A172 (cell line): Measurements from ENCODE around the gene TNFAIP2. TPM values are rescaled to one million over a fixed set of nuclear protein-coding genes. Genes with fewer than 3 reads are reported as not detected.
A peak's percentile ranks its signal among the peaks of the same experiment; 100 is the strongest.

Experiments used
- DNase-seq: peaks from one replicate; pipeline ENCODE4 v3.0.0-alpha.2; 2015; ENCODE audit warnings: low spot score
- total RNA-seq: library from RNA; depleted of rRNA; stranded (reverse); fragments of >200 nt; shearing (Covaris generic); gene quantifications from 2 replicates; pipeline ENCODE4 v1.2.3, GENCODE V29; 2014; rRNA removed

Gene TNFAIP2
- 207 and 346 TPM in 2 replicates for total RNA-seq

DNA sequence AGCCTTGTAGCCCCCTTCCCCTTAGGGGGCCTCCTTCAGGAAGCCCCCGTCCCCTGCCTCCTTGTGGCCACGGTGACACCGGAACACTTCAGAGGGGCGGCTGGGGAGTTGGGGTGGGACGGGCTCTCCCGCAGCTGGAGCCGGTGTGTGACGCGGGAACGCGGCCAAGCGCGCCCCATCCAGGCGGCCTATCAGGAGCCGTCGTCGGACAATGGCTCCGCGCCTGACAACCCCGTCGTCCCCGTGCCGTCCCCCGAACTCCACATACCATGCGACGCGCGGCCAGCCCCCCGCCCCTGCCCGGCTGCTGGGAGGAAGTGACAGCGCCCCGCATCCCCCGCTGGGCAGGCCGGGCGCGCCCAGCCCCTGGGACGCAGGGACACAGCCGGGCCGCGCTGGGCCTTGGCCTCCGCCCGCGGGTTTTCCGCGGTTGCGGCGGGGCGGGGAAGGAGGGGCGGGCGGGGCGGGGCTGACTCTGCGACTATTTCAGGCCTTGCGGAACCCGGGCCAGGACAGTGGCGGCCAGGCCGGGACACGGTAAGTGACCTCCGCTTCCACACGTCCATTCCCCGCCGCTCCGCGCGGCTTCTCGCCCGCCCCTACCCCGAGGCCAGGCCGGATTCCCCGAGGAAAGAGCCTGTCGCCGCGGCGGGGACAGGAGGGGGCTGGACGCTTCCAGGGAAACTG, at the start of gene TNFAIP2:
TSS of gene TNFAIP2 (plus strand) at position 515 of the 687 bp plus-strand sequence. CDS start 2,997 bp downstream, outside the sequence.
- no peak for DNase-seq

GRCh38 chr14:103073876-103074728, 49.2 kb upstream of the TNFAIP2 start:
- DNase-seq: no peak

DNA sequence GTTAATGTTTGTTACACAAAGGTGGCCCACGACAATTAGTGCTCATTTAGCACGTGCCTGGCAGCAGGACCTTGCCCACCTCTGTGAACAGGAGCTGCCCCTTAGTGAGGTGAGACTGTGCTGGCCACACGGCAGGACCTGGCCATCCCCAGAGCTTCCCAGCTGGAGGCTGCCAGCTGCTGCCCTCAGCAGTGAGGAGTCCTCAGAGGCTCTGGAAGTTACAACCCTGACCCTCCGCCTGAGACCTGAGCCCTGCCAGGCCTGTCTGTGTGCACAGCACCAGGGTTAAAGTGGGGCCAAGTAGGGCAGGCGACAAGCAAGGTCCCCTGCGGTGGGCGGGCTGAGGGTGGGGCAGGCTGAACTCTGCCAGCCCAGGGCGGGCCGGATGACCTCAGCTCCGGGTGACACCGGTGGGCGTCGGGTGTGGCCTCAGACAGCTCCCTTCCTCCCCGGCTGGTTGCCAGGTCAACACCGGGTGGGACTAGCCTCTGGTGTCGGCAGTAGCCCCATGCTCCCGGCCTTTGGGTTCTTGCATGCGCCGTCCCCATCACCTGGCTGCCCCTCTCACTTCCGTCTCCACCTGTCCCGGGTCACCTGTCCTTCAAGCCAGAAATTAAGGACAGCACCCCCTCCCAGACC, 48.4 kb upstream of the TNFAIP2 start:
- peak; percentile 32 for DNase-seq

DNA sequence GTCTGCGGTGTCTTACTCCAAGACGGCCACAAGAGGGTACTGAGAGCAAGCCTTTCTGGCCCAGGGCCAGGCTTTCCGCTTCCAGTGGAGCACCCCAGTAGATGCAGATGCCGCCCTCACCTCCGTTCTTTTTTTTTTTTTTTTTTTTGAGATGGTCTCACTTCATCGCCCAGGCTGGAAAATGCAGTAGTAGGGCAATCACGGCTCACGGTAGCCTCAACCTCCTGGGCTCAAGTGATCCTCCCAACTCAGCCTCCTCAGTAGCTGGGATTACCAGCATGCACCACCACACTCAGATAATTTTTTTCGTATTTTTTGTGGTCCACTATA, 44.9 kb upstream of the TNFAIP2 start:
- DNase-seq: peak; percentile 73

GRCh38 chr14:103078860-103079587, 44.2 kb upstream of the TNFAIP2 start:
- no peak for DNase-seq

- DNase-seq: no peak
Observed at GRCh38 chr14:103081951-103082350, 41.3 kb upstream of the TNFAIP2 start.

DNA sequence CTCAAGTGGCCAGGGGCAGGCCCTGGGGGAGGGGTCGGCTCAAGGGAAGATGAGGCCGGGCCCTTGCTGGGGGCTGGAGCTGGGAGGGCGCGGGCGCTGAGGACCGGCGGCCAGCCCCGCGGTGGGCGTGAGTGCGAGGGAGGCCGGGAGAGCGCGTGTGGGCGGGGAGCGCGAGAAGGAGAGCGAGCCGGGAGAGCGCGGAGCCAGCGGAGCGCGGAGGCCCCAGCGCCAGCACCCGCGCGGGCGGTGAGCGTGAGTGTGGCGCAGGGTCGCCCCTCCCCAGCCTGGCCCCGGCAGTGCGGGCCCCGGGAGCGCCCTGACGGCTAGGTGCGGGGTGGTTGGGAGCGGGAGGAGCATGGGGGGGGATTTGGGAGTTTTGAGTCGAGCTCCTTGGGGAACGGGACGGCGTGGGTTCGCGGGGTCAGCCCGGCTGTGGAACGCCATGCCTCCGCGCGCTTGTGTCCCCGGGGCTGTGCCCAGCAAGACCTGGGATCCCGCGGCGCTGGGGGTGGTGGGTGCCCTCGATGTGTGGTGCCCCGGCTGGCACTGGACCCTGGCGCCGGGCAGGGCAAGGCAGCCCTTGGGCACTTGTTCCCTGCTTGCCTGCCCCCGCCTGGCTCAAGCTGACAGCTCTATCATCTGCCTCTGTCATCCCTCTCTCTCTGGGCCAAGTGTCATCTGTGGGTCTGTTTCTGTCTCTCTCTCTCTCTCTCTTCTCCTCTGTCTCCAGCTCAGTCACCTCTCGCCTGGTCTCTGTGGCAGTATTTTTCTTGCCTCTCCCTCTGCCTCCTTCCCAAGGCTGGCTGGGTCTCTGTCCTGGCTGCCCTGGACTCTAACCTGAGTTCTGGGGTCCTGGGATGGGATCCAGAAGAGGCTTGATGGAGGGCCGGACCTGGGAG, 39.0 kb upstream of the TNFAIP2 start, which contains the start of gene LBHD2:
TSS of gene LBHD2 (plus strand) at position 190 of the 899 bp plus-strand sequence. CDS start 1,803 bp downstream, outside the sequence.
- no peak for DNase-seq

- no peak for DNase-seq
Observed at GRCh38 chr14:103085106-103086091, 37.9 kb upstream of the TNFAIP2 start.

DNA sequence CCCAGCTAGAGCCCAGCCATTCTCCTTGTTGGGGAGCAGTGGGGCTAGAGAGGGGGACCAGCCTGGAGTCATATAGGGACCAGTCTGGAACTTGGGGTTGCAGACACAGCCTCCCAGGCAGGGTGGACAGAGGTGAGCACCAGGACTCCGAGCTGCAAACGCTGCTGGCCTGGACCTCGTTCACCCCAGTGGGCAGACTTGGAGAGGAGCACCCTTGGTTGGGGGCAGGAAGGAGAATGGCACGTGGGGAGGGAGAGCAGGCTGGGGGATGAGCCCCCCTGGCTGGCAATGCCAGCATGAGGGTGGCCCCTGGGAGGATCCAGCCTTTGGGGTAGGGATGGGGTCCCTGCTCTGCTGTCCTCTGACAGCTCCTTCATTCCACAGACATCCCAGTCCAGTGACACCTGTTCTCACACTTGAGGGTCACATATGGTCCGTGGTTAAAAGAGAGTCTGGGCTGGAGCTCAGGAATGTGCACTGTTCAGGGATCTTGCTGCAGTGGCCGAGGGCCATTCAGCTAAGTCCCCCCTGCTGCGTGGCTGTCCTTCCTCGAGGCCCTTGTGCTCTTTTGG, 36.4 kb upstream of the TNFAIP2 start:
- no peak for DNase-seq

GRCh38 chr14:103087343-103087835, 35.9 kb upstream of the TNFAIP2 start:
- no peak for DNase-seq

GRCh38 chr14:103088921-103089320, 34.3 kb upstream of the TNFAIP2 start:
- no peak for DNase-seq

DNA sequence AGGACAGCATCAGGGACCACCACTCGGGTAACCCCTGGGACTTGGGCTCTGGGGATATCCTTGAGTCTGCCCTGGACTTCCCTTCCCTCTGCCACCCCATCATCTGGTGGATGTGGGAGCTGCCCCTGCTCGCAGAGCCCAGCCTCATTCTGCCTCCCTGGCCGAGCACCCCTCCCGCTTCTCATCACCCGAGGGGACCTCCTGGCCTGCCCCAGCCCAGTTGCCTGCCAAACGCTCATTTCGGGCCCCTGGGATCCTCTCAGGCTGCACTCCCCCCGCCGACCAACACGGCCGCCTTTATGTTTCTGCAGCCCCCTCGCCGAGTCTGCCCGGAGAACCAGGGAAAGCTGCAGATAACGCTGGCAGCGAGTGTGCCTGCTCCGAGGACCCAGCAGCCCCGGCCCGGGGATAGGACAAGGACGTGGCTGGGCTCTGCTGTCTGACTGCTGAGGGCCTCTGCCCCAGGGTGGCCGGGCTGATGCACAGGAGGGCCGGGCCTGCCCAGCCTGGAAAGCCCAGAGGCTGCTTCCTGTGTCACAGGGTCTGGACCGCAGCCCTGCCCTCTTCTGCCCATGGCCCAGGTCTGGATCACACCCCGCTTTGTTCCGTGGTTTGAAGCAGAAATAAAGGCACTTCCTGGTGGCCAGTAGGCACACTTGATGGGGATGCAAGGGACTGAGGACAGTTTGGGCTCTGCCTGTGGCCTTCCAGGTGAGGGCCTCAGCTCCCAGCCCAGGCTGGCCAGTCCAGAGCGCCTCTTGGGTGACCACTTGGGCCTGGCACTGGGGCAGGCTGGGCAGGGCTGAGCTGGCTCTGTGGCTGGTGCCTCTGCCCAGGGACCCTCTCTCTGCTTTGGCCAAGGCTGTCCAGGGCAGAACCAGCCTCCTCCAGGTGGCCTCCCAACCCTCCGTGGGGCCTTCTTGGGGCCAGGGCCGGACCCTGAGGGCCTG, 33.6 kb upstream of the TNFAIP2 start:
- DNase-seq: no peak

- DNase-seq: no peak
Observed at GRCh38 chr14:103090481-103091020, 32.7 kb upstream of the TNFAIP2 start.

GRCh38 chr14:103091041-103091882, 32.0 kb upstream of the TNFAIP2 start:
- no peak for DNase-seq

GRCh38 chr14:103091883-103092222, 31.4 kb upstream of the TNFAIP2 start:
- no peak for DNase-seq

DNA sequence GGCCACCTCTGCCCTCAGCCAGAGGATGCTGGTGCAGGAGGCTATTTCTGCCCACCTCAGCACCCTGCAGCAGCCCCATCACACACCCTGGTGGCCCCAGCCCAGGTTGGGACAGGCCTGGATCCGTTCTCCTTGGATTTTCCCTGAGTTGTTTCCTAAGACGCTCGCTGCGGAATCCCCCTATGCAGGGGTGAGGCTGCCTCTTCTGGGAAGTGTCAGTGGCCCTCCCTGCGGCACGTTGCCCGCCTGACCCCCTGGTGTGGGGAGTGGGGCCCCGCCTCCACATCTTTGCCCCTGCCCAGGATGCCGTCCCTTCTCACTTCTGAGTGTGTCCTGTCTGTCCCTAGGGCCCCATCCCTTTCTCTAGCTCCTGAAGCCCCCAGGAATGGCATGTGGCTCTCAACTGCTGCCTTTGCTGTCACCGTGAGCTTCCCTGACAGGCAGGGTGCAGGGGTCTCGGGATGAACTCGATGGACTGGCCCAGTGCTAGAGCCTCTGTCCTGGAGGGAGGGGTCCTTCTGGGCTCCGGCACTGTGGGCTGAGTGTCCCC, 29.3 kb upstream of the TNFAIP2 start:
- no peak for DNase-seq
